CD4-positive, alpha-beta T cell treated with Interleukin-6 at 100 ng/mL for 8 hours (primary cell): ENCODE measurements around the gene ADORA2A.

Source experiments
- DNase-seq: peaks from one replicate; pipeline ENCODE4 v3.0.0-alpha.2; 2020; ENCODE audit warnings: mixed read lengths, low spot score

ADORA2A gene

GRCh38 chr22:24433001-24433827 is 5.8 kb downstream of the ADORA2A start:
- DNase-seq: no peak

GRCh38 chr22:24433828-24434470 is 6.5 kb downstream of the ADORA2A start:
- DNase-seq: peak; percentile 41

GRCh38 chr22:24434471-24435322 is 7.3 kb downstream of the ADORA2A start:
- peak; percentile 78 for DNase-seq

- DNase-seq: no peak
These were observed 7.9 kb downstream of the ADORA2A start for GRCh38 chr22:24435323-24435645.

GRCh38 chr22:24435861-24436371 is 8.5 kb downstream of the ADORA2A start:
- DNase-seq: no peak

- no peak for DNase-seq
These were observed 9.2 kb downstream of the ADORA2A start for GRCh38 chr22:24436553-24436952.

- DNase-seq: no peak
These were observed 9.7 kb downstream of the ADORA2A start for GRCh38 chr22:24437091-24437490.

- DNase-seq: no peak
These were observed 10.4 kb downstream of the ADORA2A start for GRCh38 chr22:24437741-24438328.

GRCh38 chr22:24440270-24440717 is 12.9 kb downstream of the ADORA2A start:
- DNase-seq: no peak

GRCh38 chr22:24440718-24441405 is 13.5 kb downstream of the ADORA2A start:
- no peak for DNase-seq

- no peak for DNase-seq
These were observed 14.3 kb downstream of the ADORA2A start for GRCh38 chr22:24441406-24442351.

- DNase-seq: no peak
These were observed 14.9 kb downstream of the ADORA2A start for GRCh38 chr22:24442352-24442744.

GRCh38 chr22:24443668-24444067 is 16.3 kb downstream of the ADORA2A start:
- no peak for DNase-seq

GRCh38 chr22:24444251-24444650 is 16.9 kb downstream of the ADORA2A start:
- DNase-seq: no peak

- DNase-seq: no peak
These were observed 17.5 kb downstream of the ADORA2A start for GRCh38 chr22:24444729-24445466.

- no peak for DNase-seq
These were observed 18.3 kb downstream of the ADORA2A start for GRCh38 chr22:24445481-24446259.

- DNase-seq: no peak
These were observed 18.8 kb downstream of the ADORA2A start for GRCh38 chr22:24446260-24446611.

- no peak for DNase-seq
These were observed 23.2 kb downstream of the ADORA2A start for GRCh38 chr22:24450610-24451009.

- DNase-seq: no peak
These were observed 23.8 kb downstream of the ADORA2A start for GRCh38 chr22:24451162-24451561.
